H1 (cell line): ENCODE measurements around the gene ST8SIA2. TPM values are rescaled to one million over a fixed set of nuclear protein-coding genes. Genes with fewer than 3 reads are reported as not detected.

Experiments used
- BRCA1 ChIP-seq: IDR thresholded peaks from 2 replicates; pipeline ENCODE4 v1.6.1; 2012; ENCODE audit warnings: low read depth, low read length, improper control_type of control experiment
- CBX5 ChIP-seq: fragments of 300-800, 300-1000 bp; sonication (generic); IDR thresholded peaks from 2 replicates; pipeline ENCODE4 v1.7.1; 2016; ENCODE audit warnings: antibody characterized with exemption, low read length, low read depth
- CHD1 ChIP-seq: IDR thresholded peaks from 2 replicates; pipeline ENCODE4 v1.6.1; 2012; ENCODE audit warnings: low read depth, low read length, improper control_type of control experiment
- CTBP2 ChIP-seq: IDR thresholded peaks from 2 replicates; pipeline ENCODE4 v1.7.0; 2011; ENCODE audit warnings: borderline replicate concordance, mild to moderate bottlenecking, moderate library complexity, mixed read lengths, low read length; ENCODE audit not compliant: insufficient read depth, insufficient read length
- EGR1 ChIP-seq: IDR thresholded peaks from 2 replicates; pipeline ENCODE4 v1.6.1; 2011; ENCODE audit warnings: low read depth, low read length, borderline replicate concordance
- EZH2 ChIP-seq: fragments of 200-600 bp; sonication (generic); IDR thresholded peaks from 2 replicates; pipeline ENCODE4 v1.7.1; 2012; ENCODE audit warnings: low read depth, mild to moderate bottlenecking, moderate library complexity, low read length, inconsistent platforms; ENCODE audit not compliant: severe bottlenecking
- FOSL1 ChIP-seq: IDR thresholded peaks from 2 replicates; pipeline ENCODE4 v1.6.1; 2011; ENCODE audit warnings: mild to moderate bottlenecking, low read depth, low read length, moderate library complexity; ENCODE audit not compliant: insufficient read depth
- HDAC2 ChIP-seq, 2 experiments: fragments of 300-600 bp in 1 of 2; sonication (generic) in 1 of 2; IDR thresholded peaks; 2 replicates each; pipeline ENCODE4 v1.6.1; 2011 to 2012; ENCODE audit warnings: low read depth in 2 of 2, low read length in 2 of 2, mild to moderate bottlenecking in 2 of 2, moderate library complexity in 2 of 2, borderline replicate concordance in 1 of 2, inconsistent platforms in 1 of 2
- NANOG ChIP-seq: IDR thresholded peaks from 2 replicates; pipeline ENCODE4 v1.6.1; 2011; ENCODE audit warnings: low read length, low read depth, mild to moderate bottlenecking, inconsistent platforms; ENCODE audit not compliant: insufficient read depth, poor library complexity, severe bottlenecking
- POLR2AphosphoS5 ChIP-seq: IDR thresholded peaks from 2 replicates; pipeline ENCODE4 v1.6.1; 2011; ENCODE audit warnings: low read depth, low read length
- RAD21 ChIP-seq, 2 experiments: IDR thresholded peaks in 1 of 2; conservative IDR thresholded peaks in 1 of 2; 2 replicates each; pipeline ENCODE4 v1.6.1; 2011; ENCODE audit warnings: low read depth in 2 of 2, low read length in 2 of 2, improper control_type of control experiment in 1 of 2, inconsistent platforms in 1 of 2, mild to moderate bottlenecking in 1 of 2, moderate library complexity in 1 of 2
- RXRA ChIP-seq: IDR thresholded peaks from 2 replicates; pipeline ENCODE4 v1.6.1; 2011; ENCODE audit warnings: low read depth, mild to moderate bottlenecking, low read length, moderate library complexity; ENCODE audit not compliant: insufficient read depth
- SP4 ChIP-seq: IDR thresholded peaks from 2 replicates; pipeline ENCODE4 v1.6.1; 2012; ENCODE audit warnings: low read length, inconsistent platforms
- TAF1 ChIP-seq: IDR thresholded peaks from 2 replicates; pipeline ENCODE4 v1.6.1; 2011; ENCODE audit warnings: mild to moderate bottlenecking, low read depth, low read length
- TAF7 ChIP-seq: optimal IDR thresholded peaks from 2 replicates; pipeline ENCODE3; 2011; ENCODE audit warnings: low read depth, mild to moderate bottlenecking, inconsistent platforms, low read length, moderate library complexity, borderline replicate concordance
- TCF12 ChIP-seq: IDR thresholded peaks from 2 replicates; pipeline ENCODE4 v1.6.1; 2011; ENCODE audit warnings: low read depth, mild to moderate bottlenecking, low read length
- TEAD4 ChIP-seq: IDR thresholded peaks from 2 replicates; pipeline ENCODE4 v1.6.1; 2012; ENCODE audit warnings: low read depth, low read length, inconsistent platforms, mixed read lengths
- polyA plus RNA-seq, 7 experiments: library from polyadenylated mRNA; depleted of rRNA in 3 of 7; stranded (reverse) in 5 of 7; unstranded in 2 of 7; fragments of >200 nt in 5 of 7; fragments of 200-250 nt in 2 of 7; gene quantifications; 1 replicate in 5 of 7; 2 replicates in 1 of 7; 4 replicates in 1 of 7; pipeline versions ENCODE4 v1.2.1 to v1.2.3, GENCODE V29; 2011 to 2013; ENCODE audit warnings: missing spikeins in 2 of 7, mixed read lengths in 2 of 7
- total RNA-seq: library from RNA; stranded (reverse); fragmentation: NEBNext Ultra II Directional; extraction: Animal tissue kit (Norgen Biotek cat#: 25700); gene quantifications from 2 replicates; pipeline ENCODE4 v1.2.1, GENCODE V29; 2021
- TF ChIP-seq, protein P1 (sequence below): IDR thresholded peaks from 2 replicates; pipeline ENCODE4 v1.6.1; 2011; ENCODE audit warnings: low read depth, mild to moderate bottlenecking, low read length; ENCODE audit not compliant: insufficient read depth
- TF ChIP-seq, protein P2 (sequence below): IDR thresholded peaks from 2 replicates; pipeline ENCODE4 v1.6.1; 2012; ENCODE audit warnings: low read length, inconsistent platforms

Gene ST8SIA2
- total and polyA plus RNA-seq, 2 of the 8 experiments (the other 6 are each of a cell fraction or from before 2014, with no cell fraction given) = 3.0 to 4.5 TPM

DNA sequence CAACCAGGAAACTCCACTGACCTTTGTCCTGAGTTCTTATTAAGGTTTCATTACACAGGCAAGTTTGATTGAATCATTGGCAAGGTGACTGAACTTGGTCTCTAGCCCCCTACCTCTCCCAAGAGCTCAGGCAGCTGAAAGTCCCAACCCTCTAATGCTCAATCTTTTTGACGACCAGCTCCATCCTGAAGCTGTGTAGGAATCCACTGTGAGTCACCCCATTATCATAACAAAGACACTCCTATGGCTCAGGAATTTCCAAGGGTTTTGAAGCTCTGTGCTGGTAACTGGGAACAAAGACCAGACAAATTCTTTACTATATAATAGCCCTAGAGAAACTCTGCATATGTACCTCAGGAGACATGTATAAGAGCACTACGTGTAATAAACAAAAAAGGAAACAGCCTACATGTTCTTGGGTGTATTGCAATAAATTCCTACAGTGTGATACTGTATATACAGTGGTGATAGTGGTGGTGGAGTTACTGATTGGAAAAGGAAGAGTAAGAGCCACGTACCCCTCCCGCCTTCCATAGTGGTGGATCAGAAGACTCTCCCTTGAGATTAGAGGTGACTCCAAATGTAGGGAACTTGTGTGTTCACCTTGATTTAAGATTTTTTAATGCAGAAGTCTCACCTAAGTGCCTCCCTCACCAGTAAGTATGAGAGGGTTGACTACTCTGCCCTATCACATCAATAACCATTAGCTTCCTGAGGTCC is 116.6 kb downstream of the ST8SIA2 start (continued):
- TF ChIP-seq CHD1 (no peak), NANOG (peak; percentile 46), TCF12 (peak; percentile 40; the same call in 1 of the 2 replicates), EZH2 (no peak), EGR1 (no peak), TAF7 (no peak), TEAD4 (peak; percentile 94), HDAC2 (IDR thresholded peaks at IDR 0.05; ENCODE audit: borderline replicate concordance in 1 of 2, low read depth in 2 of 2, low read length in 2 of 2) (peak in 1 of 2 experiments; percentile 72; a peak in 1 of 4 replicates), POLR2AphosphoS5 (no peak), FOSL1 (0 out of 2 replicates have a peak, but pooled peaks have one; percentile 36), RXRA (no peak), SP4 (no peak), CBX5 (no peak), CTBP2 (no peak), BRCA1 (no peak), TAF1 (peak; percentile 51; the same call in 1 of the 2 replicates), RAD21 (IDR thresholded peaks at IDR 0.05 in 1 of 2, conservative IDR thresholded peaks at IDR 0.05 in 1 of 2; ENCODE audit: low read depth in 2 of 2, low read length in 2 of 2) (no peak)
- TF ChIP-seq, protein P1, sequence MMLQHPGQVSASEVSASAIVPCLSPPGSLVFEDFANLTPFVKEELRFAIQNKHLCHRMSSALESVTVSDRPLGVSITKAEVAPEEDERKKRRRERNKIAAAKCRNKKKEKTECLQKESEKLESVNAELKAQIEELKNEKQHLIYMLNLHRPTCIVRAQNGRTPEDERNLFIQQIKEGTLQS = peak; percentile 38; the same call in 1 of the 2 replicates
- TF ChIP-seq, protein P2, sequence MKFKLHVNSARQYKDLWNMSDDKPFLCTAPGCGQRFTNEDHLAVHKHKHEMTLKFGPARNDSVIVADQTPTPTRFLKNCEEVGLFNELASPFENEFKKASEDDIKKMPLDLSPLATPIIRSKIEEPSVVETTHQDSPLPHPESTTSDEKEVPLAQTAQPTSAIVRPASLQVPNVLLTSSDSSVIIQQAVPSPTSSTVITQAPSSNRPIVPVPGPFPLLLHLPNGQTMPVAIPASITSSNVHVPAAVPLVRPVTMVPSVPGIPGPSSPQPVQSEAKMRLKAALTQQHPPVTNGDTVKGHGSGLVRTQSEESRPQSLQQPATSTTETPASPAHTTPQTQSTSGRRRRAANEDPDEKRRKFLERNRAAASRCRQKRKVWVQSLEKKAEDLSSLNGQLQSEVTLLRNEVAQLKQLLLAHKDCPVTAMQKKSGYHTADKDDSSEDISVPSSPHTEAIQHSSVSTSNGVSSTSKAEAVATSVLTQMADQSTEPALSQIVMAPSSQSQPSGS = no peak
- TF ChIP-seq, all 59 proteins: peak for 16
